Keratinocyte (primary cell): ENCODE data around the gene XNDC1N. TPM values are rescaled to one million over a fixed set of nuclear protein-coding genes. Genes with fewer than 3 reads are reported as not detected.

Source experiments
- DNase-seq: peaks from one replicate; pipeline ENCODE4 v3.0.0-alpha.2; 2011; ENCODE audit warnings: low read depth, missing footprints, low spot score
- FAIRE-seq: peaks from 2 replicates; lab custom pipeline; 2011; peaks lifted over from hg19 to GRCh38; lab: Jason Lieb, UNC
- H2AFZ ChIP-seq: 2 replicates; pipeline ENCODE4 v1.6.0; 2012; ENCODE audit warnings: low read length, control low read depth, inconsistent platforms; ENCODE audit not compliant: control insufficient read depth
- H3K27ac ChIP-seq: 2 replicates; pipeline ENCODE4 v1.5.1; 2011; ENCODE audit warnings: low read length; ENCODE audit not compliant: control insufficient read depth, insufficient read depth
- H3K27me3 ChIP-seq: 3 replicates; pipeline ENCODE4 v1.6.0; 2011; ENCODE audit warnings: low read length; ENCODE audit not compliant: control insufficient read depth, insufficient read depth; ENCODE audit errors: extremely low read depth
- H3K36me3 ChIP-seq, 2 experiments: 2 replicates in 1 of 2; 3 replicates in 1 of 2; pipeline ENCODE4 v1.5.1; 2011; ENCODE audit warnings: low read length in 2 of 2, mild to moderate bottlenecking in 1 of 2; ENCODE audit not compliant: control insufficient read depth in 2 of 2, insufficient read depth in 2 of 2; ENCODE audit errors: extremely low read depth in 1 of 2
- H3K4me1 ChIP-seq: 3 replicates; pipeline ENCODE4 v1.5.1; 2011; ENCODE audit warnings: low read length; ENCODE audit not compliant: control insufficient read depth, insufficient read depth; ENCODE audit errors: extremely low read depth
- H3K4me2 ChIP-seq: 3 replicates; pipeline ENCODE4 v1.6.0; 2011; ENCODE audit warnings: low read depth, low read length; ENCODE audit not compliant: control insufficient read depth, insufficient read depth; ENCODE audit errors: extremely low read depth
- H3K4me3 ChIP-seq, 3 experiments: fragments of 200-600 bp in 1 of 3; sonication (generic) in 1 of 3; 2 replicates in 2 of 3; 3 replicates in 1 of 3; pipeline ENCODE4 v1.5.1; 2011 to 2016; ENCODE audit warnings: low read length in 3 of 3, mild to moderate bottlenecking in 3 of 3, control low read depth in 2 of 3, inconsistent platforms in 1 of 3, low read depth in 1 of 3, mixed read lengths in 1 of 3, mixed run types in 1 of 3, moderate library complexity in 1 of 3; ENCODE audit not compliant: control insufficient read depth in 2 of 3, insufficient read depth in 2 of 3; ENCODE audit errors: extremely low read depth in 1 of 3
- H3K79me2 ChIP-seq: 2 replicates; pipeline ENCODE4 v1.6.0; 2012; ENCODE audit warnings: low read length; ENCODE audit not compliant: control insufficient read depth, insufficient read depth
- H3K9ac ChIP-seq: 3 replicates; pipeline ENCODE4 v1.6.0; 2011; ENCODE audit warnings: low read length; ENCODE audit not compliant: control insufficient read depth, insufficient read depth; ENCODE audit errors: extremely low read depth
- H3K9me1 ChIP-seq: 3 replicates; pipeline ENCODE4 v1.6.0; 2011; ENCODE audit warnings: low read length; ENCODE audit not compliant: control insufficient read depth, insufficient read depth; ENCODE audit errors: extremely low read depth
- H3K9me3 ChIP-seq: 2 replicates; pipeline ENCODE4 v1.5.1; 2012; ENCODE audit warnings: low read depth, low read length; ENCODE audit not compliant: control insufficient read depth
- H4K20me1 ChIP-seq: 3 replicates; pipeline ENCODE4 v1.6.0; 2011; ENCODE audit warnings: low read length; ENCODE audit not compliant: control insufficient read depth, insufficient read depth; ENCODE audit errors: extremely low read depth
- EZH2 ChIP-seq: IDR thresholded peaks from one replicate; pipeline ENCODE4 v1.6.1; 2012; ENCODE audit warnings: inconsistent platforms, mild to moderate bottlenecking, low read length, moderate library complexity
- dilution Hi-C: fragments of 300-500 bp; cut with MboI; formaldehyde crosslinking; loops from one replicate; pipeline ENCODE4 v1.7.0; 2020; ENCODE audit warnings: low sequenced_read_pairs; ENCODE audit not compliant: extremely low pct_ligation_motif_present
- polyA plus RNA-seq, 5 experiments: library from polyadenylated mRNA; depleted of rRNA in 3 of 5; stranded (reverse) in 3 of 5; stranded (forward) in 1 of 5; unstranded in 1 of 5; fragments of >200 nt; gene quantifications; 1 replicate in 1 of 5; 2 replicates in 3 of 5; 3 replicates in 1 of 5; pipeline versions ENCODE4 v1.2.1 to v1.2.3, GENCODE V29; 2011 to 2012; ENCODE audit warnings: missing spikeins in 2 of 5, low read depth in 1 of 5, low replicate concordance in 1 of 5
- TF ChIP-seq, protein P1 (sequence below), 3 experiments: IDR thresholded peaks in 1 of 3; conservative IDR thresholded peaks in 1 of 3; optimal IDR thresholded peaks in 1 of 3; 2 replicates in 2 of 3; 3 replicates in 1 of 3; pipeline versions ENCODE3 to v1.5.1; 2011; ENCODE audit warnings: low read length in 3 of 3, mild to moderate bottlenecking in 3 of 3, moderate library complexity in 2 of 3, control low read depth in 1 of 3, inconsistent platforms in 1 of 3; ENCODE audit not compliant: insufficient read depth in 2 of 3; ENCODE audit errors: extremely low read depth in 1 of 3

Gene XNDC1N
- polyA plus RNA-seq, 1 donor (not counting 4 experiments of a cell fraction or from before 2014, with no cell fraction given), result 1.4 TPM

- FAIRE-seq, result no peak
- no peak overlapping the region for H3K4me3 ChIP-seq
- H3K79me2 ChIP-seq, result peaks cover 52% of the 10 kb centered on the region
- H3K36me3 ChIP-seq, result peaks cover 1 to 3% of the 10 kb centered on the region in 2 experiments
- H3K9me3 ChIP-seq, result no peaks in the 10 kb centered on the region
- dilution Hi-C loops, result no loop called here
- H3K27me3 ChIP-seq, result no peaks in the 10 kb centered on the region
- H2AFZ ChIP-seq, result no peak overlapping the region
- peaks cover 32% of the 10 kb centered on the region for H3K4me1 ChIP-seq
- H3K4me2 ChIP-seq, result no peak overlapping the region
- no peaks in the 10 kb centered on the region for H3K9me1 ChIP-seq
- no peak overlapping the region for H3K27ac ChIP-seq
- no peak for DNase-seq
- no peak overlapping the region for H3K9ac ChIP-seq
- H4K20me1 ChIP-seq, result no peaks in the 10 kb centered on the region
- TF ChIP-seq, protein P1, sequence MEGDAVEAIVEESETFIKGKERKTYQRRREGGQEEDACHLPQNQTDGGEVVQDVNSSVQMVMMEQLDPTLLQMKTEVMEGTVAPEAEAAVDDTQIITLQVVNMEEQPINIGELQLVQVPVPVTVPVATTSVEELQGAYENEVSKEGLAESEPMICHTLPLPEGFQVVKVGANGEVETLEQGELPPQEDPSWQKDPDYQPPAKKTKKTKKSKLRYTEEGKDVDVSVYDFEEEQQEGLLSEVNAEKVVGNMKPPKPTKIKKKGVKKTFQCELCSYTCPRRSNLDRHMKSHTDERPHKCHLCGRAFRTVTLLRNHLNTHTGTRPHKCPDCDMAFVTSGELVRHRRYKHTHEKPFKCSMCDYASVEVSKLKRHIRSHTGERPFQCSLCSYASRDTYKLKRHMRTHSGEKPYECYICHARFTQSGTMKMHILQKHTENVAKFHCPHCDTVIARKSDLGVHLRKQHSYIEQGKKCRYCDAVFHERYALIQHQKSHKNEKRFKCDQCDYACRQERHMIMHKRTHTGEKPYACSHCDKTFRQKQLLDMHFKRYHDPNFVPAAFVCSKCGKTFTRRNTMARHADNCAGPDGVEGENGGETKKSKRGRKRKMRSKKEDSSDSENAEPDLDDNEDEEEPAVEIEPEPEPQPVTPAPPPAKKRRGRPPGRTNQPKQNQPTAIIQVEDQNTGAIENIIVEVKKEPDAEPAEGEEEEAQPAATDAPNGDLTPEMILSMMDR (optimal IDR thresholded peaks at IDR 0.05 in 1 of 3, IDR thresholded peaks at IDR 0.05 in 1 of 3, conservative IDR thresholded peaks at IDR 0.05 in 1 of 3; ENCODE audit: extremely low read depth in 1 of 3, insufficient read depth in 2 of 3, low read length in 3 of 3), result no peak
- TF ChIP-seq EZH2, result no peak
Observed at GRCh38 chr11:71947498-71947897, 19.1 kb upstream of the XNDC1N start.

GRCh38 chr11:71946144-71946571 is 17.8 kb upstream of the XNDC1N start:
- Histone ChIP-seq H3K27me3 (no peaks in the 10 kb centered on the region), H3K9me3 (no peaks in the 10 kb centered on the region), H3K36me3 (peaks cover 1 to 3% of the 10 kb centered on the region in 2 experiments), H3K9ac (no peak overlapping the region), H3K4me2 (no peak overlapping the region), H3K27ac (peak overlapping the region; percentile 60), H4K20me1 (no peaks in the 10 kb centered on the region), H3K4me1 (peaks cover 32% of the 10 kb centered on the region), H2AFZ (no peak overlapping the region), H3K9me1 (no peaks in the 10 kb centered on the region), H3K79me2 (peaks cover 47% of the 10 kb centered on the region), H3K4me3 (no peak overlapping the region)
- DNase-seq, result no peak
- TF ChIP-seq EZH2, result no peak
- TF ChIP-seq, protein P1 (optimal IDR thresholded peaks at IDR 0.05 in 1 of 3, IDR thresholded peaks at IDR 0.05 in 1 of 3, conservative IDR thresholded peaks at IDR 0.05 in 1 of 3; ENCODE audit: extremely low read depth in 1 of 3, insufficient read depth in 2 of 3, low read length in 3 of 3), result no peak
- FAIRE-seq, result no peak
- dilution Hi-C loops, result no loop called here
